ENCODE results near the gene CD74.

DNA sequence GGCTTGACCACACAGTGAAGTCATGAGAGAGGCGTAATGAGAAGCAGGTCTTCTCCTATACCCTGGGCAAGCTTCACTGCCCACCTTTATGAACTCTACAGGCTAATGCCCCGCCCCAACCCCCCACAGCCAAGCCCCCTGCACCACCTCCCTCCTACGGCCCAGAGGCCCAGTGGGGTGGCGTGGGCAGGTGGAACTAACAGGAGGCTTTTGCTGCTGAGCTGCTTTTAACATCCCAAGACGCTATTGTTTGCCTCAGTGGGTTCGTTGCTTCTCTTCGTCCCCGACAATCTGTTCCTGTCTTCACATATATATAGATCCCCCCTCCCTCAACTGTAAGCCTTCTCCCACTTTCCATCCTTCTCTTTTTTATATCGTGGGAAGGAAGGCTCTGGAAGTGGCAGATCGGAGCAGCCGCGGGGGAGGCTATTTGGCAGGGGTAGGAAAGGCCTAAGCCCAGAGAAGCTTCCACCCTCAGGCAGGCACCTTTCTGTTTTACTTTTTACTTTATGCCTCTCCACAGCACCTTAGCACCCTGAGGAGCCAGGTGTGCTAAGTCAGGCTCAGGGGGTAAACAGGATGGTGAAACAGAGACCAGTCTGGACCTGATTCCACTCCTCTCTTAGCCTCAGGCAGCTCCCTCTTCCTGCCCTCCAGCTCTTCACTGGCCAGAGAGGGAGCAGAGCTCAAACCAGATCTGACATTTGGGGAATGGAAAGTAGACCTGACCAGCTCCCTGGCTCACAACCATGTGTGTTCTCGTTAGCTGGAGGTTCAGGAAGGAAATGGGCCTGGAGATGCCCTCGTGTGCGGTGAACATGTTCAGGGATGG, 26.5 kb downstream of the CD74 start:
- TF ChIP-seq, protein P1, sequence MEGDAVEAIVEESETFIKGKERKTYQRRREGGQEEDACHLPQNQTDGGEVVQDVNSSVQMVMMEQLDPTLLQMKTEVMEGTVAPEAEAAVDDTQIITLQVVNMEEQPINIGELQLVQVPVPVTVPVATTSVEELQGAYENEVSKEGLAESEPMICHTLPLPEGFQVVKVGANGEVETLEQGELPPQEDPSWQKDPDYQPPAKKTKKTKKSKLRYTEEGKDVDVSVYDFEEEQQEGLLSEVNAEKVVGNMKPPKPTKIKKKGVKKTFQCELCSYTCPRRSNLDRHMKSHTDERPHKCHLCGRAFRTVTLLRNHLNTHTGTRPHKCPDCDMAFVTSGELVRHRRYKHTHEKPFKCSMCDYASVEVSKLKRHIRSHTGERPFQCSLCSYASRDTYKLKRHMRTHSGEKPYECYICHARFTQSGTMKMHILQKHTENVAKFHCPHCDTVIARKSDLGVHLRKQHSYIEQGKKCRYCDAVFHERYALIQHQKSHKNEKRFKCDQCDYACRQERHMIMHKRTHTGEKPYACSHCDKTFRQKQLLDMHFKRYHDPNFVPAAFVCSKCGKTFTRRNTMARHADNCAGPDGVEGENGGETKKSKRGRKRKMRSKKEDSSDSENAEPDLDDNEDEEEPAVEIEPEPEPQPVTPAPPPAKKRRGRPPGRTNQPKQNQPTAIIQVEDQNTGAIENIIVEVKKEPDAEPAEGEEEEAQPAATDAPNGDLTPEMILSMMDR (CRISPR knock-in tag; IDR thresholded peaks at IDR 0.05), result no peak
- no peak for TF ChIP-seq EZH2 (conservative IDR thresholded peaks at IDR 0.05; ENCODE audit: low read depth, low read length)
- TF ChIP-seq ZZZ3 (CRISPR knock-in tag; IDR thresholded peaks at IDR 0.05; ENCODE audit: borderline replicate concordance), result no peak
- TF ChIP-seq ZNF577 (CRISPR knock-in tag; IDR thresholded peaks at IDR 0.05; ENCODE audit: borderline replicate concordance, low read depth), result no peak

Measured in HepG2 (cell line).